Measurements from ENCODE around the gene EGF.
A peak's percentile ranks its signal among the peaks of the same experiment; 100 is the strongest.
"Not testable (repeated sequence)": the region's sequence is repeated elsewhere in the genome, so short reads cannot be mapped to it uniquely, and the experiment has no call there.

EGF gene

DNA sequence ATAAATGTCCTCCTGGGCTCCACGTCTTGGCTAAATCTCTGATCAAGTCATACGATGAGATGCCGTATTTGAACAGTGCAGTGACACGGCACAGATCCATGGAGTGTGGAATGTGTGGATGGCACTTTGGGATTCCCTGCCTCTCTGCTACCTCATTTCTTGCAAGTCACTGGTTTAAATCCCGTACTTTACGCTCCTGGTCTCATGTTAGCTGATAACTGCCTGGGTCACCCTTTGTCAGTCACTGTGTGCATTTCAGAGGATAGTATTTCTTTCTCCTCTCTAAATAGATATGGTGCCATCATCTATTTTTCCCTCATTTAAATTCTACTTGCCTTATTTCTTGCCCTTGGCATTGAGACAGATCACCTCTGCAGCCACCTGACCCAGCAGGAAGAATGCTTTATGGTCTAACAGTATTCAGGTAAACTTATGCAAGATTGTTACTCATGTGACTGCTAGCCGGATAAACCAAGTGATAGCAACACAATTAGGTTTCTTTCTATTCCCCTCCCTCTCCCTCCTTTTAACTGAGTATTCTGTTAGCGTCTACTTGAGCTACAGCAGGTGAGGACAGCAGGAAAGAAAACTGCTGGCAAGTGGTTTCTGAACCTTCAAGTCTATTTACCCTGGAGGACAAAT, 2.8 kb downstream of the EGF start:
- DNase-seq = no peak

DNA sequence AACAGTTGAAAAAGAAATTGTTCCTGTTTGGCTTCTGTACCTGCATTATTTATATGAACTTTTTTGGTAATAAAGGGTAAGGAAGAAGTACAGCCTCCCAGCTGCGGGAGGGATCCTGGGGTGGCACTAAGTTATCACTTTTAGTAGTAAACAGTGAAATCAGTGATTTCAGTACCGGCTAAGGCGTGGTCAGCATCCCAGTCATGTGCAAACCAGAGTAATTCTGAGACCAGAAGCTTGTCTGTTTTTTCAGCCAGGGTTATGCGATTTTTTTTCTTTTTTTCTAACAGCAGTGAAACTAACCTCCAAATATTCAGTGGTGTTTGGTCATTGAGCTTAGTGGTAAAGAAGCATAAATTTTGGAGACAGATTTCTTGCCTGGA, 3.3 kb downstream of the EGF start:
- no peak for DNase-seq

DNA sequence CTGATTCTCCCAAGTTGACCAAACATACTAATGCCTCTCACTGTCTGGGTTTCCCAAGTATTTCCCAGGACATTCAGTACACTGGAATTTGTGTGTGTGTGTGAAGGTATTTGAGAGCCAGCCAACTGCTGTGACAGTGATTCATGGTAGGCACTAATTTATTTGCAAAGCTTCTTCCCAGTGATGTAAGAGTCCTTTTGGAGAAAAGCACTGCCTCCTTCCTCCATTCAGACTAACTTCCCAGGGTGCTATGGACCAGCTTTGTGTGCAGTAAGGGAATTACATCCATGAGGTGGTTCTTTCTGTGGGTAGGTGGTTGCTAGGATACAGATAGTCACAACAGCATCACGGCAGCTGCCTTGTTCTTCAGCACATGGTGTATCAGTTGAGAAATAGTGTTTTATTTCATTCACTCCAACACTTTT, 8.7 kb downstream of the EGF start:
- DNase-seq = peak; percentile 36

DNA sequence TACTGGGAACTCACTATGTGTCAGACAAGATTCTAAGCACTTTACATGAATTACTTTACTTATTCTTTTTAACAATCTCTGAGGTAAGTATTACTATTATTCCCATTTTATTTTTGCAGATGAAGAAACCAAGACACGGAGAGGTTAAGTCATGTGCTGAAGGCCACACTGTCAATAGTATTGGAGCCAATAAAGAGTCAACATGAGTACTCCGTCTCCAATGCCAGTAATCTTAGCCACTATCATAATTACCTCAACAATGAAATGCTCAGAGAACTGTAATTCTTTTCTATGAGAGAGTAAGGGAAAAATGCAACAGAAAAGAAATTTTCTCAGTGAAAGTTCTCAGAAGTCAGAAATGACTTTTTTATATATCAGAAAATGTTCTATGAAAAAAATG, 12.7 kb downstream of the EGF start:
- DNase-seq = no peak

DNA sequence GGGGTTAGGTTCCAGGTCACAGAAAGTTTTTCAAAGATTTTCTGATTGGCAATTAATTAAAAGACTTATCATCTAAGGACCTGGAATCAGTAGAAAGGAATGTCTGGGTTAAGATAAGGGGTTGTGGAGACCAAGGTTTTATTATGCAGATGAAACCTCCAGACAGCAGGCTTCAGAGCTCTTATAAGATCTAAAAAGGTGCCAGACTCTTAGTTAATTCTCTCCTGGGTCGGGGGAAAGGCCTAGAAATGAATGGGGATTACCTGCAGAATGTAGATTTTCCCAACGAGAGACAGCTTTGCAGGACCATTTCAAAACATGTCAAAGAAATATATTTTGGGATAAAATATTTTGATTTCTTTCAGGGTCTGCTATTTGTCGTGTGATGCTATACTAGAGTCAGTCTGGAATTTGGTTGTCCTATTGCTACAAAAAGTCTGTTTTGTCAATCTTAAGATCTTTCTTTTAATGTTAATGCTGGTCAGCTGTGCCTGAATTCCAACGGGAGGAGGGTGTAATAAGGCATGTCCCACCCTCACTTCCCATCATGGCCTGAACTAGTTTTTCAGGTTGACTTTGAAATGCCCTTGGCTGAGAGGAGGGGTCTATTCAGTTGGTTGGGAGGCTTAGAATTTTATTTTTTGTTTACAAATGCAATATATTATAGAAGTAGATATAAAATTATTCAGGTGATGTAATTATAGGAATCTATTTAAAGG, 15.8 kb downstream of the EGF start:
- DNase-seq = no peak

DNA sequence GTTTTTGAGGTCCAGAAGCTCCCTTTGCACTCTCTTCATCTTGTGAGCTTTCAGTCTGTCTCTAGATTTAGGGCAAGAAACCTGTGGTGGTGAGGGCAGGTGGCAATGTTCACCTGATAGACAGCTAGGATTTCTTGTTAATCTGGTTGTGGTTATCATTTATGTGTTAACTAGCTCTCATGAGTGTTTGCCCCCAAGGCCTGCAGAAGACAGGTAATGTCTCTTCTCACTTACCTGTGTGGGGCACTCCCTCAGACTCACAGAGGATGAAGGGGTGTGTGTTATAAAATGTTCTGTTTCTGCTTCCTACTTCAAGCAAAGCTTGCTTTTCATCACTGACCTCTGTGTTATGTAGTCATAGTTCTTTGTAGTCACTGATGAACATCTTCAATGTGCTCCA, 17.8 kb downstream of the EGF start:
- no peak for DNase-seq

DNA sequence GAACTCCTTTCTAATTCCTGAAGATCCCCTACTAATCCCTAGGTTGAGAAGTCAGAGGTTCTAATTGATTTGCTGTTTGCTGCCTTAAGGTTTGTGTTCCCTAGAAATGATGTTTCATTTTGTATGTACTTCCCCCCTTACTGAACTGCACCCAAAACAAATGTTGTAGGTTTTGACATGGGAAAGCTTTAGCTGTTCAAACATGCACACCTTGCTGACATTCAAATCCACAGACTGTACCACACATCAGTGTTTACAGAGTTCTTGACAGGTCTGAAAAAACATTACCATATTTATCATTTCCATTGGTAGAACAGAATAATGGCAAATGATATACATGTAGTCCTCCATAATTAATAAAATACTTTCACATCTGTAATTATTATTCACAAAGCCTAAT, 18.2 kb downstream of the EGF start:
- DNase-seq = no peak

DNA sequence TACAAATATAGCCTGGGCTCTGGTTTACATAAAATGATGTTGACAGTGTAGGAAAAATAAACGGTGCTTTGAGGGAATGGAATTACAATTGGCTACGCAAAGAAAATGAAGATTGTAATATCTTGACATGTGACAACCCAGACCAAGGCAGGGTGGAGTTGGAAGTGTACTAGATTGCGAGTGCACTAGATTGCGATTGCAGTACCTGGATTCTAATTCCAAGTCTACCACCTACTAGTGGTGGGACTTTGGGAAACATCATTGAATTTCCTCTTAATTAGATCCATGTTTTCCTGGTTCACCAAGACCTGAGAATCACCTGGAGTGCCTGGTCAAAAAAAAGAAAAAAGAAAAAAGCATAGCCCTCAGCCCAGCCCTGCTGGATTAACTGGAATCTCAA, 18.6 kb downstream of the EGF start:
- DNase-seq = no peak

DNA sequence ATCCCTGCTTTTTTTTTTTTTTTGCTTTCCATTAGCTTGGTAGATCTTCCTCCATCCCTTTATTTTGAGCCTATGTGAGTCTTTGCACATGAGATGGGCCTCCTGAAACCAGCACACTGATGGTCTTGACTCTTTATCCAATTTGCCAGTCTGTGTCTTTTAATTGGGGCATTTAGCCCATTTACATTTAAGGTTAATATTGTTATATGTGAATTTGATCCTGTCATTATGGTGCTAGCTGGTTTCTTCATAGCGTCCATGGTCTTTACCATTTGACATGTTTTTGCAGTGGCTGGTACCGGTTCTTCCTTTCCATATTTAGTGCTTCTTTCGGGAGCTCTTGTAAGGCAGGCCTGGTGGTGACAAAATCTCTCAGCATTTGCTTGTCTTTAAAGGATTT, 24.7 kb downstream of the EGF start:
- DNase-seq = not testable (repeated sequence)

DNA sequence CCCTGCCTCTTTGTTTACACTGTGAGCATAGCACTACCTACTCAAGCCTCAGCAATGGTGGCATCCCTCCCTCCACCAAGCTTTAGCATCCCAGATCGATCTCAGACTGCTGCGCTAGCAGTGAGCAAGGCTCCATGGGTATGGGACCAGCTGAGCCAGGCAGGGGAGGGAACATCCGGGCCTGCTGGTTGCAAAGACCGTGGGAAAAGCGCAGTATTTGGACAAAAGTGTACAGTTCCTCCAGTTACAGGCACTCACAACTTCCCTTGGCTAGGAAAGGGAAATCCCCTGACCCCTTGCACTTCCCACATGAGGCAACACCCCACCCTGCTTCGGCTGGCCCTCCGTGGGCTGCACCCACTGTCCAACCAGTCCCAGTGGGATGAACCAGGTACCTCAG, 26.5 kb downstream of the EGF start:
- DNase-seq = no peak

DNA sequence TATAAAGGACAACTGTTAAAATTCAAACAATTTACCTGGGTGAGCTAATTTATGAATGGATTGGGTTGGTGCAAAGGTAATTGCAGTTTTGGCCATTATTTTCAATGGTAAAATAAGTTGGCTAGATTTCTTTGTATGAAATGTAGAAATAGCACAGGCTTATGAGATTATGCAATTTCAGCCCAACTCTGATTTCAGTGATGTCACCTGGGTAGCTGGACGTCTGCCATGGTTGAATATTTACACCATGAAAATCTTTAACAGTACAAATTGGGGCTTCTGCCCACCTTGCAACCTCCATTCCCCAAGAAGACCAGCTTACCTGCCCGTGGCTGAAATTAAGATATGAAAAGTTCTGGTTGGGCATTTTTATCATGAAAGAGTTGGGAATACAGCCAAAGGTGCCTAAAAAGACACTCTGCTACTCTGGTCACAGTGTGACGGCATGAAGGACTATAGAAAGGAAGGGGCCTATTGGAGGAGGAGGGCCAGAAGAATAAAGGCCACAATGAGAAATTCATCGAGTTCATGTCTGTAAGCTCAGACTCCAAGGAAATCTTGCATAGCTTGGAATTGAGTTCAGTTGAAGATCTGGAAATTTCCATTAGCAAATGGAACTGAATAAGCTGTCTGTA, 29.7 kb downstream of the EGF start:
- DNase-seq = no peak

DNA sequence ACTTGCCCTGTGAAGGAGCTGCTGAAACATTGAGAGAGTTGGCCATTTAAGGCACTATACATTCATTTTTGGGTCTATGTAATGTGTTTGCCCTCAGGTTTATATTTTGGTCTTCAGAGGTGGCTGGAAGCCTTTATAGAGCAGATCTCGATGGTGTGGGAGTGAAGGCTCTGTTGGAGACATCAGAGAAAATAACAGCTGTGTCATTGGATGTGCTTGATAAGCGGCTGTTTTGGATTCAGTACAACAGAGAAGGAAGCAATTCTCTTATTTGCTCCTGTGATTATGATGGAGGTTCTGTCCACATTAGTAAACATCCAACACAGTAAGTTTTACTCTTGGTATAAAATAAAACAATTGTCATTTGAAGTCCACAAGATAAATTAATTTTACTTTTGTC, 31.1 kb downstream of the EGF start:
- DNase-seq = no peak

DNA sequence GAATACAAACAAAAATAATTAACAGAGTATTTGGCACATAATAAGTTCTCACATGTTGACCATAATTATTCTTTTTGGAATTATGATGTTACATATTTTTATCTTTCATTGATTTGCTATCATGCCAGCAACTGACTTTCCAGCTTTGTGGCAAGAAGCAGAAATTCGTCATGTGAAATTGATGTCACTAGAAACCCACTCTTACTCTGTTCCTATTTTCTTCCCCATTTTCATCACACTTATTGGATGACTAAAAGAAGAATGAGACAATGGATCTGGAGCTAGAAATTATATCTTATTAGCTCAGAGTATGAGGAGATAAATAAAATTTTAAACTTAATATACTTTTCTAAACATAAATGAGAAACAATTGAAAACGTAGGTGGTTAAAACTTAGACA, 31.9 kb downstream of the EGF start:
- no peak for DNase-seq

DNA sequence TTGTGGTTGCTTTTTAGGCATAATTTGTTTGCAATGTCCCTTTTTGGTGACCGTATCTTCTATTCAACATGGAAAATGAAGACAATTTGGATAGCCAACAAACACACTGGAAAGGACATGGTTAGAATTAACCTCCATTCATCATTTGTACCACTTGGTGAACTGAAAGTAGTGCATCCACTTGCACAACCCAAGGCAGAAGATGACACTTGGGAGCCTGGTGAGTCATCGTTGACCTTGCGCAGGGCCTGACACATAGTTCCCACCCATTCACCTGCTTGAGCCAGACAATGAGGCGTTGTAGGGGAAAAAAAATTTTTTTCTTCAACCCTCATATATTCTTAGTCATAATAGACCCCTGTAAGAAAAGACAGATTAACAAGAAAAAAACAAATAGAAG, 32.4 kb downstream of the EGF start:
- no peak for DNase-seq

DNA sequence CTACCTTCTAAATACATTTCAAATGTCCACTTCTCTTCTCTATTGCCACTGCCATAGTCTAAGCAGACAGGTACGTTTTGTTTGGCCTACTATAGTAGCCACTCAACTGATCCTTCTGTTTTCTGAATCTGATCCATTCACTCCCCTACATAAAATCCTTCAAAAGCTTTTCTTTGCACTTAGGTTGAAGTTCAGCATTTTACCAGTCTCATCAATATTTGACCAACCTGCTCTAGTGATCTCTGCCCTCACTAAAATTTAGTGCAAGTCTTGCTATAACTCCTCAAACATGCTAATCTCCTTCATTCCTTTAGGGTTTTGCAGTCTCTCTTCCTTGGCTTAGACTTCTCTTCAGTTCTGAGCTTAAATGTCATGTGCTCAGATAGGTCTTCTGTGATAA, 33.4 kb downstream of the EGF start:
- DNase-seq = no peak

DNA sequence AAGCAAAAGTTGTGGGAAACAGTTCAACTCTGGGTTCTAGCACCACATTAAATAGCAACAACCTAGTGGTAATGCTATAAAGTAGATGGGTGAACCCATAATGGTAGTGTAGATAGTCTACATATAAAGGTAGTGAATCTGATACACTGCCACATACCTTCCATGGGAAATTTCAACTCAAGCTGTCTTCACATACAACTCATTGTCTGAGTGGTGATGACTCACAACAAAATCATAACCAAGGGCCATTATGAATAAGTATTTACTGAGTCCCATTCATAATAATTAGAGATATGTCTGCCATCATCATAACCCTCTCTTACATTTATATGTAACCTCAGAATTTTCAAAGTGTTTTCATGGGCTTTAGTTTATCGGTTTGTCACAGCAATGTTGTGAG, 34.8 kb downstream of the EGF start:
- no peak for DNase-seq

DNA sequence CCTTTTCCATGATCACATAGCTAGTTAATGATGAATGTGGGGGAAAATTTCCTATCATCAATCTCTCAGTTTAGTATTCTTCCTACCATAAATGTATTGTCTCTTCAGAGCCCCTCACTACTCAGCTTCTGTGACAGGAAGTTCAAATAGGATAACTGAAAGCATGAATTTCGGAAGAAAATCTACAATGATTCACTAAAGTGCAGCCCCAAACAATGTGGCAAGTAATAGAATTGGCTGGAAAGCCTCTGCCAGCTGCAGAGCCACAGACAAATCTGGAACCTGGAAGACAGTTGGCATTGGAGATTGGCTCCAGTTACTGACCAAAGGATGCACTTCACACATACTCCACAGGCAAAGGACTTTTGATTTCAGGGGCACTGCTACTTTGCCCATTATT, 35.2 kb downstream of the EGF start:
- DNase-seq = no peak

DNA sequence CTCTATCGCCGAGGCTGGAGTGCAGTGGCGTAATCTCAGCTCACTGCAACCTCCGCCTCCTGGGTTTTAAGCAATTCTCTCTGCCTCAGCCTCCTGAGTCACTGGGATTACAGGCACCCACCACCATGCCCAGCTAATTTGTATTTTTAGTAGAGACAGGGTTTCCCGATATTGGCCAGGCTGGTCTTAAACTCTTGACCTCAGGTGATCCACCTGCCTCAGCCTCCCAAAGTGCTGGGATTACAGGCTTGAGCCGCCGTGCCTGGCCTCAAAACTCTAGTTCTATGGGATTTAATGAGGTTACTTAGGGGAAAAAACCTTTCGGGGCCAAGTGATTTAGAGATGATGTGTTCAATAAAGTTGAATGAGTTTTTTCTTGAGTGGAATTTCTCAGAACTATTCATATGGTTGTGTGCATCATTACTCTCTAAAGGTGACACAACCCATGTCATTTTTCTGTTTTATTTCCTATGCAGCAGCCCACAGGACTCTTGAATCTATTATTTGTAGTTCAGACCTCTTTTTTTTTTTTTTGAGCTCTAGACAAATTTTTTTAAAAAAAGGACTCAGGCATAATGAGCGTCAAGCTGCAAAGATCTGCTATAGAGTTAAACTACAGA, 36.5 kb downstream of the EGF start:
- not testable (repeated sequence) for DNase-seq

DNA sequence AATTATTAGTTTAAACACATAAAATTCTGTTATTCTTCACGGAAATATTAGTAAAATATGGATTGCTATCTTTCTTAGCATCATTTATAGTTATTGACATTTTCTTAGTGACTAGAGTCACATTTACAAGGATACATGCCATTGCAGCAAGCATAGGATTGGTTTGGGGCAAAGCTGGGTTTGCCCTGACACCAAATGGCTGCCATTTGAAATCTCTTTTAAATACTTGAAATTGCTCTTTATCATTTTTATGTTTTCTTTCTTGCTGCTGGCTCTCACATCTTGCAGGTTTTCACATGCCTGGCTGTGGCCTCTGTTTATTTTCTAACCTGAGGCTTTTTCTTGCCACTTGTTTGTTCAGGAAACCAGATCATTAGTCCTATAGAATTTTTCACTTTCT, 39.9 kb downstream of the EGF start:
- DNase-seq = no peak

DNA sequence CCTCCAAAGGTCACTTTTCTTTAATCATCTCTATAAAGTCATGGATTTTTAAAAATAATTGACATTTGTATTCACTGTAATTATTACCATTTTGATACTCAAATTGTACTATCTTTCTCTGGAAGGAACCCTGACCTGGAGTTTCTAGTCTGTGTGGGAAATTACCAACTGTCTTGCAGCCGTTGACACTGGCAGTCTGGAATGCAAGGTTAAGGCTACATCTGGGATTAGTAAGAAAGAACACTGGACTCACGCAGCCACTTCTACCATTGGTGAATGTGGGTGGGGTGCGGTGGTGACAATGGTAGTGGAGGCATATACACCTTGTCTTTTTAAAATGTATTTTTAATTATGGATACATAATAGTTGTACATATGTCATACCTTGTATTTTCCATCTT, 40.9 kb downstream of the EGF start:
- DNase-seq = no peak

DNA sequence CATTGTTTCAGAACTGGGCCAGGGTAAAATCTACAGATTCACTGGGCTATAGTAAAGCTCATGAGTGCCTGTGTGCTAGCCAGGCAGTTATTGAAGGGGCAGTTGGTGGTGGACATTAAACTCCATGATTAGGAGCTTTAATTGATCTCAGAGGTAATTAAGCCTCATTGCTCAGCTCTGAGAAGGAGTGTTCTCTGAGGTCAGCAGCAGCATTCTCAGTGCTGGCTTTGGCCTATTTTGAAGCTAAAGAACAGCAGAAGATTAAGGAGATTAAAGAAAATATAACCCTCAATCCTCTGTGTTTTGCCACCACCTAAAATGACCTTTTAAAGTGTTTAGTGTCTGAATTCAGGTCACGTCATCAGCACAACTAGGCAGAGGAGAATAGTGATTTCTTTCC, 42.5 kb downstream of the EGF start:
- no peak for DNase-seq

DNA sequence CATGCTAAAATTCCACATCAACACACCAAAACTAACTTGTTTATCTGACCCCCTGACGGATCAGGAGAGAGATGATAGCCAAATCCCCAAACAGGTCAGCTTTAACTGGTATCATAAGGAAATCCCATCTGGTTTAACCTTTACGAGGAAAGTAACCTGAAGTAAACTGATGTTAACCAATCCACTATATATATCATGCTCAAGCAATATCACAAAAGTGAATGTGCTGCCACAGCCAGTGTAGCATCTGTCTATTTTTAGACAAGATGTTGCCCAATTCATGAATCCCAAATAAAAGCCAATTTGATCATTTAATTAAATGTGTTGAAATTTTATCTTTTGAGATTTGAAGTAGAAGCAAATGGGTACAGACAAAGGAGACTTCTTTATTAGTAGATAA, 44.5 kb downstream of the EGF start:
- DNase-seq = no peak

DNA sequence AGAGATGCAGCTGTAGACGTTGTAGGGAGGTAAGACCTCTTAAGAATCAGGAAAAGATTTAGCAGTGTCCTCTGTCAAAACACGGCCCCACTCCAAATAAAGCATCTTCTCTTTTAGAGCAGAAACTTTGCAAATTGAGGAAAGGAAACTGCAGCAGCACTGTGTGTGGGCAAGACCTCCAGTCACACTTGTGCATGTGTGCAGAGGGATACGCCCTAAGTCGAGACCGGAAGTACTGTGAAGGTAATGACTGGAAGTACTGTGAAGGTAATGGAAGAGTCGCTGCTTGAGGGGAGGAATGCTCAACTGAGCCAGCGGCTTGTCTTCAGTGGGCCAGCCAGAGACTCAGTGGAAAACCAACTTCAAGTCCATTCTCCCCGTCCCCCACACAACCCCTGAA, 46.5 kb downstream of the EGF start:
- no peak for DNase-seq

DNA sequence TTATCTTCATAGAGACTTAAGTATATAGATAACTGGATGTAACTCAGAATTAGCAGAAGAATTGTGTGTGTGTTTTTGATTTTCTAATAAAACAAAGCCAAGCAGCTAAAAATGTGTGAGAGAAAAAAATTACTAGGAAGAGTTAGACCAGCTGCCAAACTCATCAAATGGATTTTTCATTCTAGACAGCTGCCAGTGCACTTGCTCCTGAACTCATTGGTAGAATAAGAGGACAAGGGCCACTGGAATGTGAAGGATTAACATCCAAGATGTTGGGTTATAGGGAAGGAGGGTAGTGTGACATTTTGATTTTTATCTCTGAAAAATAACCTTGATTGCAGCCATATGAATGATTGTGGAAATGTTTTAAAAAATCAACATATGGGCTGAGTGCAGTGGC, 49.7 kb downstream of the EGF start:
- DNase-seq = no peak

Measured in amniotic stem cell (primary cell).